Measurements from ENCODE around the gene ALDH1L1. TPM values are rescaled to one million over a fixed set of nuclear protein-coding genes. Genes with fewer than 3 reads are reported as not detected.

Gene ALDH1L1
- total RNA-seq, 1 donor from 2014 or later: 23.1 TPM

DNA sequence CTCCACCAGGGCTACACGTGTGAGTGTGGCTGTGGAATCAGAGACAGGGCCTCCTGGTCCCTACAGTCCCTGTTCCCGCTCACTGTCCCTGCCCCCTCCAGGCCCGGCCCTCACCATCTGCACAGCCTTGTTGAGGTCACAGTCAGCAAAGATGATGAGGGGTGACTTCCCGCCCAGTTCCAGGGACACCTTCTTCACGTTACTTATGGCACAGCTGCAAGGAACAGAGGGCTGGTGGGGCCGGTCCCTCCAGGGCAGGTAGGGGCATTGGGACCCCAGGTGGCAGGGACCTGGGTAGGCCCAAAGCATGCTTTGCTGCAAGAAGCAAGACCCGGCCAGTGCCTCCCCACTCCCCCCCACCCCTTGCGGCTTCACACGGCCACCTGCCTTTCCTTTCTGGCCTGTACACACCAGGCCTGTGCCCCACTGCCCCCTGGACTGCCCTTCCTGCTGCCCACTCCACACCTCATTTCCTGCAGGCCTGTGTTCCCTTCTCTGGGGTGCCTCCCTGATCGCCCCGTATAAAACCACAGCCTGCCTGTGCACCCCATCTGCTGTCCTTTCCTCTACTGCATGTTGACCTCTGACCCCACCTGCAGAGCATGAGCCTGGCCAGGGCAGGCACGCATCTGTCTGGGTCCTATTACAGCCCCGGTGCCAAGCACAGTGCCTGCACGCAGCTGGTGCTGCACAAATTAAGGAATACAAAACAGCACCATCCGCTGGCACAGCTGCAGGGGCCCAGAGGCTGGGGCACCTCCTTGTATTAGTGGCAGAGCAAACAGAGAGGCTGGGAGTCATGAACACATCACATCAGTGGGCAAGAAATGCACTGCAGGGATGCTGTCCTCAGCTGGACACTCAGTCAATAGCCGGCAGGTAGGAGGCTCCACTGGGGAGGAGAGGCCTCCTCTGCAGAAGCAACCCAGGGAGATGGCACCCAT, 65.7 kb downstream of the ALDH1L1 start:
- DNase-seq (ENCODE audit: missing footprints) (no peak), ATAC-seq (no peak)
- intact Hi-C loops (cut with DNase I): no loop called here

DNA sequence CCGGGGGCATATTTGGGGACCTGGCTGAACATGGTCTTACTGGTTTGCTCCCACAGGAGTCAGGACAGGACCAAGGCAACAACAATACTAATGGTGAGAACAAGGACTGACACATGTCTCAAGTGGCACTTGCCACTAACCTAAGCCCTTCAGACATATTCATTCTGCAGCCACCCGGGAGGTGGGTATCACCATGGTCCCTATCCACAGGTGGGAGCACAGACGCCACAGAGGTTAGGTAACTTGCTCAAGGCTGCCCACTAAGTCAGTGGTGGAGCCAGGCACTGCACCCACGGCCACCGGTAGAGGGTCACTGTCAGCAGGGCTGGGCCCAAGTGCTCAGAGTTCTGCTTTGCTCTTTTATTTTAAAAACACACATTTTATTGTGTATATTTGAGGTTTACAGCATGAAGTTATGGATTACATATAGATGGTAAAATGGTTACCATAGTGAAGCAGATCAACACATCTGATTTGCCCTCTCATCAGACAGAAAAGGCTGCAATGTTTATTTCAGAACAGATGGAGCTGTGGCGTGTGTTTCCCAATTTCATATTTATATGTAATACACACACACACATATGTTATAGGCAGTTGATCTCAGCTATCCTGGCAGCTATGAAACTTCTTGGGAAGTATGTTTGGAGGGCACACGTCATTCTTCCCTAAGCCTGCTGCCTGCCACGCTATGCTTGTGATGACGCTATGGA, 66.5 kb downstream of the ALDH1L1 start:
- intact Hi-C loops (cut with DNase I): no loop called here
- DNase-seq (ENCODE audit: missing footprints): no peak
- no peak for ATAC-seq

DNA sequence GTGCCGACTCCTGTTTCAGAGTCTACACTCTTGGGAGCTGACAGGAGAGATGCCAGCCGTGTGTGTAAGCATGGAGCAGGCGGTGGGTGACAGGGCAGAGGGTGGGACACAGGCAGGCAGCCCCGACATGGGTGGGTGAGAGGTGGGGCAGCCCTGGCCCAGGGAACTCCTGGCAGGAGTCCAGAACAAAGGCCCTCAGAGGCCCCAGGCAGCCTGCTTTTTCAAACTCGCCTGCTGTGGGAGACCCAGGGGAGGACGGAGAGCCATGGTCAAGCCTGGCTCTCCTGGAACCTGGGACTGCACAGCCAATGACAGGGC, 67.2 kb downstream of the ALDH1L1 start:
- ATAC-seq (no peak), DNase-seq (ENCODE audit: missing footprints) (no peak)
- intact Hi-C loops (cut with DNase I): no loop called here

DNA sequence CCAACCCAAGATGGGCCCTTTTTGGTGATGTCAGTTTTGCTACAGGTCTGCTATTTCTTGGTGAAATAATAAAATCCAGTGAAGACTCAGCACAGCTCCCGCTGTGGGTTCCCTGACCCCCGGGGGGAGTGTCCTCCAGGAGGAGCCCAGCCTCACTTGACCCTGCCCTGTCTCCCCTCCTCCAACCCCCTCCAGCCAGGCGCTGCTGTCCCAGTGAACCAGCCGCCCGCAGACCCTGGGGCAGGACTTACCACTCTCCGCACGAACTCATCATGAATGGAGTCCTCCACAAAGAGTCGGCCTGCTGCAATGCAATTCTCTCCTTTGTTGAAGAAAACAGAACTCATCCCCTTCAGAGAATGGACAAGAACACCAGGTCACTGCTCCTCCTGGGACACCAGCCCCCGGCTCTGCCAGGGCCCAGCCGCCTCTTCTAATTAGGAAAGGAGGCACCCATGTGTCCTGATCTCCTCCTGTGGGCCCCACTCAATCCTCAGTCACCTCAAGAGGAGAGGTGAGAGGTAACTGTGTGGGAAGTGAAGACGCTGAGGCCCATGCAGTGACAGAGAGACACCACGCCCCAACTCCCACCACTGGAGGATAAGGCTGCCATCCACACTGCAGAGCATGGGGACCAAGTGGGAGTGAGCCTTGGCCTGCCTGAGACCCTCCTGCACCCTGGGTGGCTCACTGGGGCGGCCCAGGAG, 67.7 kb downstream of the ALDH1L1 start:
- ATAC-seq: no peak
- no peak for DNase-seq (ENCODE audit: missing footprints)
- intact Hi-C loops (cut with DNase I): no loop called here

DNA sequence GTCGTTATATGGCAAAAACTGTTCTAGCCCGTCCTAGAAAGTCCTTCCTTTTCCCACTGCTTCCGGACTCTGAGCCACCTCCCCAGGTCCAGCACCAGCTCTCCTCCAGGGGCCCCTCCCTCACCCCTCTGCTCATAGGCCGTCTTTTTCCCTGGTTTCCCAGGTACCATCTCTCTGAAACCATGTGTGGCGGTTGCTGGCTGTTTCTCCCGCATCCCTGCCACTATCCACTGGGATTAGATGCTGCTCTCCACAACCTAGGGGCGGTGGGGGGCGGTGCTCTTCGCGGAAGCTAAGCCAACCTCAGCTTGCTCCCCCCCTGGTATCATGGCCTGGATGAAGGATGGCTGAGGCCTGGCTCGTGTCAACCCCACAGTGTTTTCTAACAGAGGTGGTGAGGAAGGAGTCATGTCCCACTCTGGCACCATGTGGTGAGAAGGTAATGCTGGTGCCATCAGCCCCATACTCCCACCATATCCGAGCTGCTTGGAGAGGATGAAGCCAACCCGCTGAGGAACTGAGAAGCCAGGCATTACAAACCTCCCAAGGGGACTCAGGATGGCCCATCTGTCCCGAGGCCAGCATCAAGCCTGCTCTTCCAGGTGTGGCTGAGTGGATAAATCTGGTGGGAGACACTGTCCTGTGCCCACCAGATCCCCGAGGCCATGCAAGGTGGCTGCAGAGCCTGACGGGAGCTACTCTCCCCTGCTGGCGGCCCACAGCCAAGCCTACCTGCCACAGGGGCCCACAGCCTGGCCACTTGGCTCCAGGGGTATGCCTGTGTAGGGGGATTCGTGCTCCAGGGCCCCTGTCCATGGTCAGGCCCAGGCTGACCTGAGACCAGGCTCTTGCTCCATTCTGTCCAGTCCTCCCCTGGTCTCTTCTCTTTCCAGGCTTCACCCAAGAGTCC, 68.6 kb downstream of the ALDH1L1 start:
- ATAC-seq (no peak), DNase-seq (ENCODE audit: missing footprints) (no peak)
- intact Hi-C loops (cut with DNase I): no loop called here

DNA sequence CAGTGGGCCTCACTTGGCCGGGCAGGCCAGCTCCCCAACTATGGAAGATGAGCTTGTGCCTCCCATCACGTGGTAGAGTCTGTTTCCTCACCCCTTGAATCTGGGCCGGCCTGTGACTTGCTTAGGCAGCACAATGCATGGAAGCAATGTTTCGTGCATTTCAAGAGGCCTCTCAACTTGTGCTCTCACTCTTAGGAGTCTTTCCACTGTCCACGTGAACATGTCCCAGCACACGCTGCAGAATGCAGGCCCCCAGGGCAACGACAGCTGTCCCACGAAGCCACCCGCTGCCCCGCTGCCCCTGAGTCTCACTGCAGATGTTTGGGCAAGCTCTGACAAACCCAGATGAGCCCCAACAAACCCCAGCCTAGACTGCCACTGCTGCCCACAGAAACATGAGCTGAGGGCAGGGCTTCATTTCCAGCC, 69.2 kb downstream of the ALDH1L1 start:
- intact Hi-C loops (cut with DNase I): no loop called here
- DNase-seq (ENCODE audit: missing footprints) (no peak), ATAC-seq (no peak)

DNA sequence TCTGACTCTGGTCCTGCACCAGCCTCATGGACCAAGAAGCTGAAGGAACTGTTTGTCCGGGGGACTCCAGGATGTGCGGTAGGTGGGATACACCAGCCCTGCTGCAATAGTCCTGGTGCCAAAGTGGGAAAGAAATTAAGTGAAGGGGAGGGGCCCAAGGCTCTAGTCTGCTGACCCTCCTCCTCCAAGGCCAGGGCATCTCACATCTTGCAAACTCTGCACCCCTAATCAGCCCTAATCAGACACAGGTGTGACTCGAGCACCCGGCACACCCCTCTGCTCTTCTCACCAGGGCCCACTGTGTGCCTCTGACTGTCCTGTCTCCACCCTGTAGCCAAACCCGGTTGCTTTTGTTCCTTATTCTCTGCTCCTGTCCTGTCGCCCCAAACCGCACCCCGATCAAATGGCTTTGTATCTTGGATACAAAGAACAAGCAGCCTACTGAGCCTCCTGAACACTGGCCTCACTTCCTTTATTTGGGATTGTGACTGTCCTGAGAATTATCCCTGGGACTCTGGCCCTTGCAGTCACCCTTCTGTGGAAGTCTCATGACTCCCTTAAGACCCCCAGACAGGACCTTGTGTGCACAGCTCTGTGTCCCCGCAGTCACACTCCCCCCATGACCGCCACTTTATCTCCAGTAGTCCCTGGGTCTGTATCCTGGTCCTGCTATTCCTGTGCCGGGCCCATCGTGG, 69.8 kb downstream of the ALDH1L1 start:
- no peak for DNase-seq (ENCODE audit: missing footprints)
- ATAC-seq: no peak
- intact Hi-C loops (cut with DNase I): no loop called here

DNA sequence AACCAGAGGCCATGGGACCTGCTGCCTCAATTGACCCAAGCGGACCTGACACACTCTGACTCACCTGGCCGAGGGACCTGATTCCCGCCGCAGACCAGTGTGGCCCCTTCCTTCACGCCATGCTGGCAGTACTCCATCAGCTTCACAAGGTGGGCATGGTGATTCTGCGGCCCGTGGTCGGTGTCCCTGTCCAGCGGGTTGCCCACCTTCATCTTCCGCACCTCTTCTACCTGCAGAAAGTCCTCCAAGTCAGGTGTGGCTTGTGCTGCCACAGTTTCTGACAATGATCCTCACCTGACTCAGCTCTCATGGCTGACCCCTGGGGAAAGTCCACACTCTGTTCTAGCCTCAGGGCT, 70.5 kb downstream of the ALDH1L1 start:
- no peak for DNase-seq (ENCODE audit: missing footprints)
- intact Hi-C loops (cut with DNase I): no loop called here

DNA sequence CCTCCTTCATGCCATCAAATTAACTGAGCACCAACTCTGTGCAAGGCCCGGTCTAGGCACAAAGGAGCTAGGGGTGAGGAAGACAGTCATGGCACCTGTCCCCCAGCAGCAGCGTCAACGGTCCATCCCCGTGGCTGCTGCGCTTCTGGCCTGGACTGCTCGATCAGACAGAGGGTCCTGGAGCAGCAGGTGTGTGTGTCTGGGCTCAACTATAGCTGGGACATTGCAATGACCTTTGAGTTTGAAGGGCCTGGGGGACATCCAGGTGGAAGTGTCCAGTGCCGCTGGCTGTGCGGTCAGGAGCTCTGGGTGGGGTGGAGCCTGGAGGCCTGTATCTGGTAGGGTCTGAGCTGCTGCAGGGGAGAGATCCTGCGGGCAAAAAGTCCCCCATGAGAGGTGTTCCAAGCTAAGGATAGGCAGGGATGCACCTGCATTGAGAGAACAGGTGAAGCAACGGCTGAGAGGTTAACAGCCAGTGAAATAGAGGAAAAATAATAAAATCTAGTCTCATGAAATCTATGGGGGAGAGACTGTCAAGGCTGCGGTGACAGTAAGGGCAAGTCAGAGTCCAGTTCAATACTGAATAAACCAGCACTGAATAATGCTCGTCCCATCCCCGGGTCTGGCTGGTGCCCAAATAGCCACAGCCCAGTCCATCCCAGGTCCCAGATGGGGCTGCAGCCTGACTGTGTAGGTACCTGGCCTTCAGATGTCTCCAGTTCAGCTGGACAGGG, 71.1 kb downstream of the ALDH1L1 start:
- DNase-seq (ENCODE audit: missing footprints) (no peak), ATAC-seq (no peak)
- intact Hi-C loops (cut with DNase I): no loop called here

More for the DNA sequence above, 70.5 kb downstream of the ALDH1L1 start:
- no peak for ATAC-seq

DNA sequence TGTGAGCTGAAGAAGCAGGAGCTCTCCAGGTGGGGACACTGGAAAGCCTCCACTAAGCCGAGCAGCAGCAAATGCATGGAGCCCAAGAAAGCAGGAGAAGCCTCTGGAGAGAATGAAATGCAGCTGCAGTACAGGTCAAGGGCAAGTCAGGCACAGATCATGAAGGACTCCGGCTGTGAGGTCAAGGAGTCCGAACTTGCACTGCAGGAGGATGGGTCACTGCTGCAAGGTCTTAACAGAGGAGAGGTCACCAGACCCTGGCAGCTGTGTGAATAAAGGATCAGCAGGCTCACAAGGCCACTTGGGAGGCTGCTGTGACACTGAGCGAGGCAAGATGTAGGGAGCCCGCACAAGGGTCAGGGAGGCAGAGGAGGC, 71.7 kb downstream of the ALDH1L1 start:
- DNase-seq (ENCODE audit: missing footprints): no peak
- ATAC-seq: no peak
- intact Hi-C loops (cut with DNase I): no loop called here

DNA sequence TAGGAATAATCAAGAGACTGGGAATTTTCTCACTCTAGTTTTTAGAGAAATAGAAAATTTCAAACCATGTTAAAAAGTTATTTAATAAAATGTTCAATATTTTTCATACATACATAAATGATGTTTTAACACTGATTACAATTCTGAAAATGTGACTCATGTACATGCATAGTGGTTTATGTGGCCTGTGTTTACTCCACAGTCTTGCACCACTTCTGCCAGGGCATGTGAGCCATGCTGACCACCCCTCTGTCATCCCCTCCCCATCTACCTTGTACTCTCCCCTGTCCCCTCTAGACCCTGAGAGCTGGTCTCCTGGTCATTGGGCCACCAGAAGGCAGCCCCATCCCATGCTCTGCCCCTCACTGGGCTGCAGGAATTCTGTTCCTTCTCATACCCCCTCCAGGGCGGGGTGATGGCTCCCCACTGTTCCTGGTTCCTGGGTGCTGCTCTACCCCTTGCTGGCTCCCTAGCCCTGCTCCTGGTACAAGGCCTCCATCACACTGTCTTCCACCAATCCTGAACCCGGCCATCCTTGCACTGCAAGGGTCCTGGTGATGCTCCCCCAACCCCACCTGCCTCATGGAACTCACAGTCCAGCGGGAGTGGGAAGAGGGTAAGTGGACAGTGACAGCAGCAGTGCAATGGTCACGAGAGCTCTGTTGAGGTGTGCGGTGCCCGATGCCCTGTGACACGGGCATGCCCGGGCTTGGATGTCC, 72.3 kb downstream of the ALDH1L1 start:
- DNase-seq (ENCODE audit: missing footprints): no peak

DNA sequence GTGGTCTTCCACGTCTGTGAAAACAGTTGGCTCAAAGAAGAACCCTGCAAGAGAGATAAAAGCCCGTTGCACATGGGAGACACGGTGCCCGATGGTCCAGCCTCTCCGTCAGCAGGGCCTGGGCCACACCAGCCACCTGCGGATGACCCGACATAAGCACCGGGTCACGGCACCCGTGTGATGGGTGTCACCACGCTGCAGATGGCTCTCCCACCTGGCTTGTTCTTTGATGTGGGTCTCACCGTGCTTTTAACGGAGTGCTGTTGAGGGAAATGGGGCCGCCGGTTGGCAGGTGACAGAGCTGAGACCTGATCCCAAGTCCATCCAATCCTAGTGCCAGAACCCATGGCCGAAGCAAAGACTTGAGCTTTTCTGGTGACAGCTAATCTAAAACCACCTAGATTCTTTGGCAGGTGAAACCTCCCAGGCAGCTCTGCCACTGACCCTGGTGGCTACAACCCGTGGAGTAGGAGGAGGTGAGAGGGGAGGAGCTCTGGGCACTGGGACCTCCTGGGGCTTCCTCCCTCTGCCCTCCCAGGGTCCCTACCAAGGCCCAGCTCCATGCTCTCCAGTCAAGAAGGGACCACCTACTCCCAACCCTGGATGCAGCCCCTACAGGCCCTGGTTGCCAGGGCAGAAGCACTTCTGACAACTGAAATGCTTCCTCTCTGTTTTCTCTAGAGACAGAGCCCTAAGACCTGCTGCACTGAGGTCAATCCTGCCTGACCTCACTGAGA, 73.0 kb downstream of the ALDH1L1 start:
- DNase-seq (ENCODE audit: missing footprints) (no peak), ATAC-seq (no peak)
- intact Hi-C loops (cut with DNase I): no loop called here

More for the DNA sequence above, 72.3 kb downstream of the ALDH1L1 start:
- intact Hi-C loops (cut with DNase I): no loop called here
- no peak for ATAC-seq

DNA sequence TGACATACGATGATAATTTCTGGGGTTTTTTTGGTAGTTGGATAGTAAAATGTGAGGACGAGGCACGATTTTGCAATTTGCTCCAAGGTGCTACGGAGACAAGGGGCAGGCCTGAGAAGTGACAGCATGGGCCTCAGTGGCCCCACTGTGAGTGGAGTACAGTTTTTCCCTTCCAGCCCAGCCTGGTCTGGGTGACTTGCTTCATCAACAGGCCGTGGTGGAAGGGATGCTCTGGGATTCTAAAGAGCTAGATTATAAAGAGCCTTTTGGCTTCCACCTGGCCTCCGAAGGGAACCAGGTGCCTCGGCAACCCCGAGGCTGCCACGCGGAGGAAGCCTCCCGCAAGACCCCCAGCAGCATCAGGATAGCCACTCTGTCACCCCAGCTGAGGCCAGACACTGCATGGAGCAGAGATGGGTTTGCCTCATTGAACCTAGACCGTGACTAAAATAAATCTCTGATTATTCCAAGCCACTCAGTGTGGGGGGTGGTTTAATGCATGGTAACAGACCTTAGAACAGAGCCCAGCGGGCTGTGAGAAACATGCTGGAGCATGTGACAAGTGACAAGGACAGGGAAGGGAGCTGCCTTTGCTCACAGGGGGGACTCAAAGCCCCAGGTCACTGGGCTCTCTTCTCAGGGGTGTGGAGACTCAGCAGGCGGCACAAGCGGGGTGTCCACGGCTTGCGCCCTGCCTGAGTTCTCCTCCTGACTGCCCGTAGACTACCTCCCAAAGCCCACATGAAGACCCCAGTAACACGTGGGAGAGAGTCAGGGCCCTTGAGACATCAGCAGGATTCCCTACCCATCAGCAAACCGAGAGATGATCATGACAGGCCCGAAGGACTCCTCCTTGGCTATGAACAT, 73.8 kb downstream of the ALDH1L1 start:
- no peak for DNase-seq (ENCODE audit: missing footprints)
- intact Hi-C loops (cut with DNase I): no loop called here
- no peak for ATAC-seq

DNA sequence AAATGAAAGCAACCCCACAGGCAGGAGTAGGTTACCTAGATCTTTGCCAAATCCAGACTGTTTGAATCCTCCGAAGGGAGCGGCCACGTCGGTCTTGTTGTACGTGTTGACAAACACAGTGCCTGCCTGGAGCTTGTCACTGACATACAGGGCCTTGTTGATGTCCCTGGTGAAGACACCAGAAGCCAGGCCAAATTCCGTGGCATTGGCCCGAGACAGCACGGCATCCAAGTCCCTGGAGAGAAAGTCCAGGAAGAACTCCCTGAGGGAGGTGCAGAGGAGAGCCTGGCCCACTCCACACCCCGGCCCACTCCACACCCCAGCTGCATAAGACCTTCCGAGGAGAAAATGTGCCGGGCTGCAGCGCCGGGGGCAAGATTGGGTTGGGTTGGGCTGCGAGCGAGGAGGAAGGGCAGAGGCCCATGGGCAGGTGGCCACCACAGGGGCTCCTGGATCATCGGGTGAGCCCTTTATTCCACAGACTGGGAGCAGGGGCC, 74.6 kb downstream of the ALDH1L1 start:
- no peak for DNase-seq (ENCODE audit: missing footprints)
- intact Hi-C loops (cut with DNase I): no loop called here
- no peak for ATAC-seq

Data from Right ventricle myocardium inferior (tissue), 1 donor.